NCI-H526 (cell line): ENCODE data around the gene CNST.
"Not testable (repeated sequence)": the region's sequence is repeated elsewhere in the genome, so short reads cannot be mapped to it uniquely, and the experiment has no call there.

Source experiments
- DNase-seq, 2 experiments: peaks; one replicate each; lab custom pipeline; 2025; lab: John Stamatoyannopoulos, UW

Gene CNST

GRCh38 chr1:246677842-246678241 is 111.6 kb downstream of the CNST start:
- DNase-seq, result no peak

GRCh38 chr1:246678816-246679793 is 112.8 kb downstream of the CNST start:
- no peak for DNase-seq

- DNase-seq, result no peak
These were observed 113.5 kb downstream of the CNST start for GRCh38 chr1:246679794-246680177.

- no peak for DNase-seq
These were observed 113.9 kb downstream of the CNST start for GRCh38 chr1:246680190-246680589.

- DNase-seq, result no peak
These were observed 114.5 kb downstream of the CNST start for GRCh38 chr1:246680696-246681130.

GRCh38 chr1:246681900-246682895 is 115.9 kb downstream of the CNST start:
- DNase-seq, result no peak

GRCh38 chr1:246683521-246683920 is 117.3 kb downstream of the CNST start:
- no peak for DNase-seq

GRCh38 chr1:246687002-246687401 is 120.7 kb downstream of the CNST start:
- no peak for DNase-seq

GRCh38 chr1:246689409-246690008 is 123.3 kb downstream of the CNST start:
- DNase-seq, result peak; percentile 63 to 70

GRCh38 chr1:246690100-246690499 is 123.8 kb downstream of the CNST start:
- DNase-seq, result no peak

GRCh38 chr1:246691622-246692495 is 125.6 kb downstream of the CNST start:
- DNase-seq, result no peak

- DNase-seq, result not testable (repeated sequence)
These were observed 128.1 kb downstream of the CNST start for GRCh38 chr1:246694213-246694895.

GRCh38 chr1:246695136-246695535 is 128.9 kb downstream of the CNST start:
- no peak for DNase-seq

- DNase-seq, result no peak
These were observed 129.4 kb downstream of the CNST start for GRCh38 chr1:246695666-246696065.

GRCh38 chr1:246698466-246699094 is 132.3 kb downstream of the CNST start:
- DNase-seq, result no peak

- DNase-seq, result peak; percentile 79 to 81
These were observed 133.0 kb downstream of the CNST start for GRCh38 chr1:246699095-246699735.

GRCh38 chr1:246703581-246703980 is 137.3 kb downstream of the CNST start:
- no peak for DNase-seq

- DNase-seq, result no peak
These were observed 139.1 kb downstream of the CNST start for GRCh38 chr1:246705368-246705767.

GRCh38 chr1:246708166-246708565 is 141.9 kb downstream of the CNST start:
- DNase-seq, result no peak
